Measurements from ENCODE around the gene UBE2E2.

UBE2E2 gene

GRCh38 chr3:23217872-23218554 is 14.9 kb downstream of the UBE2E2 start:
- POLR2A ChIA-PET = no interaction called here
- Histone ChIP-seq H3K9me3 (ENCODE audit: control insufficient read depth, insufficient read depth, low read depth, low read length) (no peaks in the 10 kb centered on the region), H3K36me3 (ENCODE audit: control insufficient read depth in 2 of 2, insufficient read depth in 1 of 2, low read length in 2 of 2) (no peaks in the 10 kb centered on the region), H3K27ac (ENCODE audit: extremely low read depth, low read depth, low read length) (no peak overlapping the region), H3K4me3 (ENCODE audit: low read depth, low read length) (no peak overlapping the region), H3K4me1 (ENCODE audit: control insufficient read depth, insufficient read depth, low read length) (peaks cover 3% of the 10 kb centered on the region; the same call in 1 of the 2 replicates)
- CTCF ChIA-PET = interaction anchor here (0.6 kb wide), 1 partner anchor 26 kb away, joined by 3 read pairs; no protein-coding TSS in a partner anchor
- TF ChIP-seq PRDM6 (tag by site-specific recombination; IDR thresholded peaks at IDR 0.05) (peak; percentile 95), KLF16 (tag by site-specific recombination; IDR thresholded peaks at IDR 0.05) (no peak)

- no peak for TF ChIP-seq ZNF701 (tag by site-specific recombination; IDR thresholded peaks at IDR 0.05)
- TF ChIP-seq ZNF37A (tag by site-specific recombination; IDR thresholded peaks at IDR 0.05) = no peak
- no peak for TF ChIP-seq HOXA7 (CRISPR knock-in tag; IDR thresholded peaks at IDR 0.05; ENCODE audit: borderline replicate concordance)
- TF ChIP-seq ZNF843 (tag by site-specific recombination; IDR thresholded peaks at IDR 0.05) = 0 out of 2 replicates have a peak, but pooled peaks have one; percentile 42
- TF ChIP-seq ZNF350 (tag by site-specific recombination; IDR thresholded peaks at IDR 0.05) = no peak
- 0 out of 2 replicates have a peak, but pooled peaks have one; percentile 18 for TF ChIP-seq ZBTB20 (tag by site-specific recombination; IDR thresholded peaks at IDR 0.05)
- no peak for TF ChIP-seq ZSCAN30 (tag by site-specific recombination; IDR thresholded peaks at IDR 0.05)
- no peak for TF ChIP-seq ZNF132 (tag by site-specific recombination; IDR thresholded peaks at IDR 0.05; ENCODE audit: borderline replicate concordance)
- H3K4me3 ChIP-seq (ENCODE audit: low read depth, low read length) = no peak overlapping the region
- POLR2A ChIA-PET = no interaction called here
- no peak overlapping the region for H3K27ac ChIP-seq (ENCODE audit: extremely low read depth, low read depth, low read length)
- CTCF ChIA-PET = no interaction called here
- peaks cover 3% of the 10 kb centered on the region; the same call in 1 of the 2 replicates for H3K4me1 ChIP-seq (ENCODE audit: control insufficient read depth, insufficient read depth, low read length)
- no peaks in the 10 kb centered on the region for H3K9me3 ChIP-seq (ENCODE audit: control insufficient read depth, insufficient read depth, low read depth, low read length)
- H3K36me3 ChIP-seq (ENCODE audit: control insufficient read depth in 2 of 2, insufficient read depth in 1 of 2, low read length in 2 of 2) = no peaks in the 10 kb centered on the region
Observed at GRCh38 chr3:23219117-23219516, 16.0 kb downstream of the UBE2E2 start.

- Histone ChIP-seq H3K4me1 (ENCODE audit: control insufficient read depth, insufficient read depth, low read length) (peaks cover 3% of the 10 kb centered on the region; the same call in 1 of the 2 replicates), H3K4me3 (ENCODE audit: low read depth, low read length) (no peak overlapping the region), H3K9me3 (ENCODE audit: control insufficient read depth, insufficient read depth, low read depth, low read length) (no peaks in the 10 kb centered on the region), H3K36me3 (ENCODE audit: control insufficient read depth in 2 of 2, insufficient read depth in 1 of 2, low read length in 2 of 2) (no peaks in the 10 kb centered on the region), H3K27ac (ENCODE audit: extremely low read depth, low read depth, low read length) (no peak overlapping the region)
- ChIA-PET CTCF (interaction anchor here (0.7 kb wide), 1 partner anchor 340 kb away, joined by 4 read pairs; no protein-coding TSS in a partner anchor), POLR2A (no interaction called here)
- TF ChIP-seq ZNF560 (tag by site-specific recombination; IDR thresholded peaks at IDR 0.05; ENCODE audit: borderline replicate concordance) = no peak
- TF ChIP-seq KLF1 (tag by site-specific recombination; IDR thresholded peaks at IDR 0.05) = no peak
- no peak for TF ChIP-seq KLF16 (tag by site-specific recombination; IDR thresholded peaks at IDR 0.05)
- no peak for TF ChIP-seq ZNF610 (tag by site-specific recombination; IDR thresholded peaks at IDR 0.05; ENCODE audit: borderline replicate concordance)
- TF ChIP-seq ZNF571 (tag by site-specific recombination; IDR thresholded peaks at IDR 0.05) = no peak
- TF ChIP-seq KLF17 (tag by site-specific recombination; IDR thresholded peaks at IDR 0.05) = no peak
- TF ChIP-seq WT1 (tag by site-specific recombination; IDR thresholded peaks at IDR 0.05) = no peak
- no peak for TF ChIP-seq OSR2 (tag by site-specific recombination; IDR thresholded peaks at IDR 0.05)
Observed at GRCh38 chr3:23219552-23219951, 16.4 kb downstream of the UBE2E2 start.

Data from HEK293 (cell line).